AG04450 (cell line): ENCODE data around the gene OPCML. TPM values are rescaled to one million over a fixed set of nuclear protein-coding genes. Genes with fewer than 3 reads are reported as not detected.

Source experiments
- CTCF ChIA-PET: fragments of 300-600, 350-600 bp; formaldehyde crosslinking; extraction: SDS; loops from one replicate; lab custom pipeline; 2022; ENCODE audit warnings: antibody characterized with exemption, inconsistent platforms; lab: Charles Lee
- POLR2A ChIA-PET: fragments of 350-600 bp; formaldehyde crosslinking; extraction: SDS; loops from one replicate; lab custom pipeline; 2021; ENCODE audit warnings: antibody characterized with exemption, inconsistent platforms; lab: Yijun Ruan, JAX
- DNase-seq: peaks from one replicate; pipeline ENCODE4 v3.0.0-alpha.2; 2011; ENCODE audit warnings: low read depth, low spot score
- H3K27ac ChIP-seq: one replicate; pipeline ENCODE4 v1.5.1; 2012; ENCODE audit warnings: low read depth, low read length, control low read depth
- H3K27me3 ChIP-seq: one replicate; pipeline ENCODE4 v1.6.0; 2012; ENCODE audit warnings: low read length; ENCODE audit not compliant: control insufficient read depth, insufficient read depth
- H3K4me3 ChIP-seq: 2 replicates; pipeline ENCODE4 v1.5.1; 2011; ENCODE audit warnings: mild to moderate bottlenecking, low read depth, low read length, control low read depth
- H3K9me3 ChIP-seq: 2 replicates; pipeline ENCODE4 v1.5.1; 2012; ENCODE audit warnings: low read length; ENCODE audit not compliant: control insufficient read depth, insufficient read depth
- polyA plus RNA-seq: library from polyadenylated mRNA; depleted of rRNA; stranded (reverse); fragments of >200 nt; gene quantifications from 2 replicates; pipeline ENCODE4 v1.2.3, GENCODE V29; 2011
- TF ChIP-seq, protein P1 (sequence below): IDR thresholded peaks from 2 replicates; pipeline ENCODE4 v1.5.1; 2011; ENCODE audit warnings: low read depth, low read length, control low read depth, inconsistent platforms

The OPCML gene
- polyA plus RNA-seq, 1 experiment = 1.1 TPM

- TF ChIP-seq, protein P1, sequence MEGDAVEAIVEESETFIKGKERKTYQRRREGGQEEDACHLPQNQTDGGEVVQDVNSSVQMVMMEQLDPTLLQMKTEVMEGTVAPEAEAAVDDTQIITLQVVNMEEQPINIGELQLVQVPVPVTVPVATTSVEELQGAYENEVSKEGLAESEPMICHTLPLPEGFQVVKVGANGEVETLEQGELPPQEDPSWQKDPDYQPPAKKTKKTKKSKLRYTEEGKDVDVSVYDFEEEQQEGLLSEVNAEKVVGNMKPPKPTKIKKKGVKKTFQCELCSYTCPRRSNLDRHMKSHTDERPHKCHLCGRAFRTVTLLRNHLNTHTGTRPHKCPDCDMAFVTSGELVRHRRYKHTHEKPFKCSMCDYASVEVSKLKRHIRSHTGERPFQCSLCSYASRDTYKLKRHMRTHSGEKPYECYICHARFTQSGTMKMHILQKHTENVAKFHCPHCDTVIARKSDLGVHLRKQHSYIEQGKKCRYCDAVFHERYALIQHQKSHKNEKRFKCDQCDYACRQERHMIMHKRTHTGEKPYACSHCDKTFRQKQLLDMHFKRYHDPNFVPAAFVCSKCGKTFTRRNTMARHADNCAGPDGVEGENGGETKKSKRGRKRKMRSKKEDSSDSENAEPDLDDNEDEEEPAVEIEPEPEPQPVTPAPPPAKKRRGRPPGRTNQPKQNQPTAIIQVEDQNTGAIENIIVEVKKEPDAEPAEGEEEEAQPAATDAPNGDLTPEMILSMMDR = no peak
- Histone ChIP-seq H3K27ac (no peak overlapping the region), H3K4me3 (no peak overlapping the region), H3K9me3 (no peaks in the 10 kb centered on the region), H3K27me3 (no peaks in the 10 kb centered on the region)
- DNase-seq = no peak
- ChIA-PET CTCF (no interaction called here), POLR2A (no interaction called here)
Measured at GRCh38 chr11:132981131-132981956, 551.0 kb downstream of the OPCML start.

GRCh38 chr11:132980670-132981069 lies 551.6 kb downstream of the OPCML start:
- Histone ChIP-seq H3K9me3 (no peaks in the 10 kb centered on the region), H3K27ac (no peak overlapping the region), H3K4me3 (no peak overlapping the region), H3K27me3 (no peaks in the 10 kb centered on the region)
- ChIA-PET CTCF (no interaction called here), POLR2A (no interaction called here)
- DNase-seq = no peak
- TF ChIP-seq, protein P1 = no peak

DNA sequence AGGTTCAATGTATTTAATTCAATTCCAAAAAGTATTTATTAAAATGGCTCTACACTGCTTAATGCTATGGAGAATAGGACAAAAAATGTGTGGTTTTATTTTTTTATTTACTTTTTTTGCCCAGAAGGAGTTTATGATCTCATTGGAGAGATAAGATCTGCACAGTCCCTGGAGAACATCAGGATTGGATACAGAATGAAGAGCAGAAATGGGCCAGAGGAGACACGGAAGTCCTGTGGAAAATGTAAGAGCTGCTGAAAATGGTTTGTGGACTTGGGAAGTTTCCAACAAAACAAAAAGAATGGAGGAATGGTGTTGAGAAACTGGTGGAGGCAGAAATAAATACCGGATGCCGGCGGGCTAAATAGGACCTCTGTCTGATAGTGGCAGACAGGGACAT lies 554.6 kb downstream of the OPCML start:
- no peak overlapping the region for H3K4me3 ChIP-seq
- TF ChIP-seq, protein P1 = no peak
- CTCF ChIA-PET = interaction anchor here (1.3 kb wide), 1 partner anchor 86 kb away, joined by 3 read pairs; no protein-coding TSS in a partner anchor
- no peaks in the 10 kb centered on the region for H3K27me3 ChIP-seq
- no peak overlapping the region for H3K27ac ChIP-seq
- no peak for DNase-seq
- POLR2A ChIA-PET = no interaction called here
- H3K9me3 ChIP-seq = no peaks in the 10 kb centered on the region

DNA sequence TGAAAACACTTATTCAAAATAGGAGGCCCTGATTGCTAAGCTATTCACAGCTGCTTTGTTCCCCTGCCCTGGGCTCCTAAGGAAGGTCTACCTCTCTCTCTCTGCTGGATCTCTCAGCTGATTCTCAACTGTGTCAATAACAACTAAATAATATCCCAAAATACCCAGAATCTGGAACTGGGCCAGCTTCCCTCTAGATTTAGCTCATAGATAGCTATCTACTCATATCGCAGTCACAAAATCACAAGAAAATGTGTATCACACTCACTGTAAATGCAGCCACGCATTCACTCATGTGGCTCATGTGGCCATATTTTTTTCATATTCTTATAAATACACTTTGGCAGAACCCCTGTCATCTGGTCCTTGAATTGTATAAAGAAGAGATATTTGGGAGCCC lies 555.1 kb downstream of the OPCML start:
- Histone ChIP-seq H3K9me3 (no peaks in the 10 kb centered on the region), H3K4me3 (no peak overlapping the region), H3K27ac (no peak overlapping the region), H3K27me3 (no peaks in the 10 kb centered on the region)
- TF ChIP-seq, protein P1 = no peak
- DNase-seq = no peak
- CTCF ChIA-PET = interaction anchor here (1.3 kb wide), 2 partner anchors 36 to 87 kb away, joined by 3 to 6 read pairs; no protein-coding TSS in a partner anchor
- POLR2A ChIA-PET = no interaction called here

DNA sequence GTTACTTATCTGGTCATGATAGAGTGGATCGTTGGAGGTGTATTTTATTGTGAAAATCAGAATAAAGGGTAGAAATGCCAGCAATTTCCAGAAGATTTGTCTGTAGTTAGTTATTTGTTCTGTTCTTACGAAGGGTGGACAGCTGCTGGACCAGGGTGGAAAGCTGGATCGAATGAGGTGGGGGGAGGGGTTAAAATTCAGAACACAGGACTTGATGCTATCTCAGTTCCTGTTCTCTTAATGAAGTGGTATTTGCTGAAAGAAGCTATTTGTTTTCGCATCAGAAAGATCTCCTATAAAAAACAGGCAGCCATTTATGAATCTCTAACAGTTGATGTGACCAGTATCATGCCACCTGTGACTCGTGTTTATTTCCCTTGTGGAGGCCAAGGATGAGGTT lies 556.2 kb downstream of the OPCML start:
- H3K27me3 ChIP-seq = no peaks in the 10 kb centered on the region
- CTCF ChIA-PET = interaction anchor here (1.3 kb wide), 1 partner anchor 35 kb away, joined by 6 read pairs; no protein-coding TSS in a partner anchor
- no peak for DNase-seq

More for the DNA sequence above, 556.2 kb downstream of the OPCML start:
- Histone ChIP-seq H3K4me3 (no peak overlapping the region), H3K9me3 (no peaks in the 10 kb centered on the region), H3K27ac (no peak overlapping the region)
- TF ChIP-seq, protein P1 = no peak
- POLR2A ChIA-PET = no interaction called here
